GM12865 (cell line): ENCODE results near the gene NSD2.

Source experiments
- DNase-seq: peaks from one replicate; pipeline ENCODE4 v3.0.0; 2010; ENCODE audit warnings: low read depth
- H3K4me3 ChIP-seq: 2 replicates; pipeline ENCODE4 v1.5.1; 2011; ENCODE audit warnings: mild to moderate bottlenecking, low read depth, low read length, control low read depth
- TF ChIP-seq, protein P1 (sequence below): IDR thresholded peaks from 2 replicates; pipeline ENCODE4 v1.5.1; 2011; ENCODE audit warnings: low read length, control low read depth, low read depth, inconsistent platforms; ENCODE audit not compliant: insufficient read depth; ENCODE audit errors: missing control alignments

The NSD2 gene

DNA sequence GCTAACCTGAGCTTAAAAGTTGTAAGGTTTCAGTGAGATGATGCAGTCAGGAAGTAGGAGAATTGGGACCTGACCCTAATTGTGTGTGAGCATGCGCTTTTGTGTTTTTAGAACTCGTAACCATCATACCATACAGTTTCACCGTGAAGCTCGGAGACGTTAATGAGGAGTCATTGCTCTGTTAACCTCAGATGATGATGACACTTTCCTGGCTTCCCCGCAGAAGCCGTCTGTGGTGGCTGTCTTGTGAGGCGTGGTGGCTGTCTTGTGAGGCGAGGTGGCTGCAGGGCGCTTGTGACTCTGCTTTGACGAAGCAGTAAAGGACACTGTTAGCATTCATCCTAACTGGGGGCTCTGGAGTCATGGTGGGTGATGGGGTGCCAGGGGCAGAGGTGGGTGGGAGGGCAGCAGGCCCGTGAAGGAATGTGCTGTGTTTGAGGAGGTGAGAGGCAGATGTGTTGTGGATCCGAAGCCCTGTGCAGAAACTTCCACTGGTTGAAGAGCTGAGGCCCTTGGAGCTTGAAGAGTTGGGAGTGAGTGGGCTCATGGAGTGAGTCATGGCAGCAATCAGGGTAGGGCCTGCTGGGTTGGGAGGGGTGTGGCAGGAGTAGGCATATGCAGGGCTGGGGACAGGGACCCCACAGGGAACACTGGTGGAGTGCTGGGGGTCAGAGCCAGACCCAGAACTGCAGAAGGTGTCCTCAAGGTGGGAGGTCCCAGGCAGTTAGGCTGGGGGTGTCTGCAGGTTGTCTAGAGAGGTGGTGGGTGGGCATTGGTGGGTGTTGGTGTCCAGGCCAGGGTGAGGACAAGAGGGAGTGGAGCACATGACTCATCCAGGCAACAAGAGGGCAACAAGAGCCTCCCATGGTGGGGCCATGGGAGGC is 57.4 kb downstream of the NSD2 start:
- H3K4me3 ChIP-seq: no peak overlapping the region
- TF ChIP-seq, protein P1, sequence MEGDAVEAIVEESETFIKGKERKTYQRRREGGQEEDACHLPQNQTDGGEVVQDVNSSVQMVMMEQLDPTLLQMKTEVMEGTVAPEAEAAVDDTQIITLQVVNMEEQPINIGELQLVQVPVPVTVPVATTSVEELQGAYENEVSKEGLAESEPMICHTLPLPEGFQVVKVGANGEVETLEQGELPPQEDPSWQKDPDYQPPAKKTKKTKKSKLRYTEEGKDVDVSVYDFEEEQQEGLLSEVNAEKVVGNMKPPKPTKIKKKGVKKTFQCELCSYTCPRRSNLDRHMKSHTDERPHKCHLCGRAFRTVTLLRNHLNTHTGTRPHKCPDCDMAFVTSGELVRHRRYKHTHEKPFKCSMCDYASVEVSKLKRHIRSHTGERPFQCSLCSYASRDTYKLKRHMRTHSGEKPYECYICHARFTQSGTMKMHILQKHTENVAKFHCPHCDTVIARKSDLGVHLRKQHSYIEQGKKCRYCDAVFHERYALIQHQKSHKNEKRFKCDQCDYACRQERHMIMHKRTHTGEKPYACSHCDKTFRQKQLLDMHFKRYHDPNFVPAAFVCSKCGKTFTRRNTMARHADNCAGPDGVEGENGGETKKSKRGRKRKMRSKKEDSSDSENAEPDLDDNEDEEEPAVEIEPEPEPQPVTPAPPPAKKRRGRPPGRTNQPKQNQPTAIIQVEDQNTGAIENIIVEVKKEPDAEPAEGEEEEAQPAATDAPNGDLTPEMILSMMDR: no peak
- DNase-seq: no peak

DNA sequence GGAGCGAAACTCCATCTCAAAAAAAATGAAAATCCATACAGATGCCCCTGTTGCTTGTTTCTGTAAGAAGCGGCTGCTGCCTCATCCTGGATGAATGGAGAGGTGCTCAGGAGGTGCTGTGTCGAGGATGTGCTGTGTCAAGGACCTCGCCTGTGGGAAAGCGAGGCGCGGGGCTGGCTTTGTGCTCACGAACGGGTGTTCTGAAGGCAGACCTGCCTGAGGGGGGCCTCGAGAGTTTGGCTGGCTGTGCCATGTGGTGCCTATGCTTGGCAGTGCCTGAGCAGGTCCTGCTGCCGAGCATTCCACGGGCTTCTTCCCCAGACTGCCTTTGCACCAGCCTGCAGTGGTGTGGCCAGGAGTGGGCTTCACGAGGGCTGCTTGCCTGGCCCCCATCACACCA is 61.5 kb downstream of the NSD2 start:
- no peak overlapping the region for H3K4me3 ChIP-seq
- no peak for DNase-seq
- TF ChIP-seq, protein P1: no peak

DNA sequence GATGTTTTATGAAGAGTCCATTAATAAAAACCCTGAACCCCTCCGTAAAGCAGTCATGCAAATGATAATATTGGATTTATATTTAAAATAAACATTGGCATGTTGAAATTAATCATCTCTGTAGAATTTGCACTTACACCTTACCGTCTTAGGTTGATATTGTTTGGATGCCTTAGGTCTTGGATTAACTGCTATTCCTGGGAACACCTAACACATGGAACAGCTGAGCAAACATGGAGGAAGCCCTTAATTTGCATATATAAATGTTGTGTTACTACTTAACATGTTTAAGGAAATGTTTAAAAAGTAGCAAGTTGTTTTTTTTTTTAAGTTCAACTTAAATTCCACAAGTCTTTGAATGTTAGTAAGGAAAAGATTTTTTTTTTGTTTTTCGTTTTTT is 62.5 kb downstream of the NSD2 start:
- TF ChIP-seq, protein P1: no peak
- H3K4me3 ChIP-seq: no peak overlapping the region
- no peak for DNase-seq

DNA sequence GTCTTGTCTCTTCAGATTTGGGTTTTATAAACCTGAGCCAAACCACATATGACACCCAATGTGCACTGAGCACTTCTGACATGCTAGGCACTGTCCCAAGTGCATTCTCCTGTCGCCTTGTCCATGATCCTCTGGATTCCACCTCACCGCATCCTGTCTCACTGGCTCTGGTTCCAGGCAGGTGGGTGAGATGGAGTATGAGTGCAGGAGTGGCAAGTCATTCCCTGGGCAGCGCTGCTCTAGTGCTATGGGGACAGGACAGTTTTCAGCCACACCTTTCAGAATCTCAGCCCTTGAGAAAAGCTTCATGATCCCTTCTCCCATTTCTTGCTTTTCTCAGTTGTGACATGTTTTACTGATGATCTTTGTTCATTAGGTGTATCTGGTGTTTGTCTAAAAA is 66.4 kb downstream of the NSD2 start:
- no peak overlapping the region for H3K4me3 ChIP-seq
- no peak for DNase-seq
- TF ChIP-seq, protein P1: no peak

DNA sequence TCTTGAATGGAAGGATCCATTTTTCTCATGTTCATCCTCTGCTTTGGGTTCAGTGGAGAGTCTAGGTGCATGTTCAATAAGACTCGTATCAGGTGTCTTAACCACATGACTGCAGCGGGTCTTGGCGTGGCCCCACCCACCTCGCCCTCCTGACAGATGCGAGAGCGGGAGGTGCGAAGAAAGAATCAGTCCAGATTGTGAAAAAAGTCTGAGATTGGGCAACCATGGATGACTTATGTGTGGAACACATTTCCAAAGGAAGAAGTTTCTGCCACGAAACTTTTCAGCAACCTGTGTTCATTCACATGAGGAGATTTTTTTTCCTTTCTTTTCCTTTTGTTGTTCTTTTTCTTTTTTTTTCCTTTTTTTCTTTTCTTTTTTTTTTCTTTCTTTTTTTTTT is 66.8 kb downstream of the NSD2 start:
- TF ChIP-seq, protein P1: no peak
- no peak for DNase-seq
- H3K4me3 ChIP-seq: no peak overlapping the region

DNA sequence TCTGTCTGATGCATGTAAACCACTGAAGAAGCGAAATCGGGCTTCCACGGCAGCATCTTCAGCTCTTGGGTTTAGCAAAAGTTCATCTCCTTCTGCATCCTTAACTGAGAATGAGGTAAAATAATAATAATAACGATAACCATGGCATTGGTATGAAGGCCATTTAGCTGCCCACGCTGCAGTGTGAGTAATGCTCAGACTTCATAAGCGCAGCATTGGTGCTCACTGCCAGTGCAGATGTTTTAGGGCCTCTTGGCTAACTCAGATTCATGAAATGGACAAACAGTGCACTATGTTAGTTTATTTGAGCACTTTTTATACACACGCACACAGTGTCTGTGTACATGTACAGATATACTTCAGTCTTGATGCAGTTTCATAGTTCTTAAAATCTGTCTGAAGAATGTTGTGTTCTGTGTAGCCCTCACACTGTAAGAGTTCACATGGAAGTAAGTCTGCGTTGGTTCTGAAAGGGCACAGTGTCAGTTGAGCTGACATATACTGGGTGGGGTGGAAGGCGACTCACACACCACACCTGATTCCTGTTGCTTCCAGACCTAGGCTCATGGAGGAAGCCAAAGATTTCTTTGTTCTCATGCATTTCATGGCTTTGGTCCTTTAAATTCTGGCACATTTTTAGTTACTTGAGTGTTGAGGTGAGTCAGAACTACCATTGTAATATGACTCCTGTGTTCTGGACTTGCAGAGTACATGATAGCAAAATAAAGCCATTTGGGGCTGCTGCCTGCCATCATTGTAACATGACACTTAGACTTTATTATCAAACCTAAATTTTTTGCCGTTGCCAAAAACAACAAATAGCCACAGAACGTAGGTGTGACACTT is 68.7 kb downstream of the NSD2 start:
- no peak overlapping the region for H3K4me3 ChIP-seq
- no peak for DNase-seq
- TF ChIP-seq, protein P1: no peak
